Right ventricle myocardium superior (tissue), 1 donor: ENCODE measurements around the gene SERGEF. TPM values are rescaled to one million over a fixed set of nuclear protein-coding genes. Genes with fewer than 3 reads are reported as not detected.

Source experiments
- ATAC-seq: fragments of 200-7000 bp; cut with Tn5 transposase; one replicate; pipeline ENCODE4 v1.9.1; 2020; ENCODE audit warnings: mild to moderate bottlenecking; ENCODE audit not compliant: poor library complexity
- DNase-seq: peaks from one replicate; pipeline ENCODE4 v3.0.0-alpha.2; 2020
- intact Hi-C: fragments of 100-400 bp; cut with DNase I; formaldehyde crosslinking; loops from one replicate; pipeline ENCODE4 v1.11.2; 2022
- total RNA-seq: library from RNA; stranded (reverse); fragmentation: NEBNext Ultra II Directional; extraction: Animal tissue kit (Norgen Biotek cat#: 25700); gene quantifications from one replicate; pipeline ENCODE4 v1.2.1, GENCODE V29; 2021
- donor health status: DM: no; HTN: yes; CAD: no; lungs with severe emphysema.

The SERGEF gene
- total RNA-seq, 1 donor from 2014 or later: 14.7 TPM

DNA sequence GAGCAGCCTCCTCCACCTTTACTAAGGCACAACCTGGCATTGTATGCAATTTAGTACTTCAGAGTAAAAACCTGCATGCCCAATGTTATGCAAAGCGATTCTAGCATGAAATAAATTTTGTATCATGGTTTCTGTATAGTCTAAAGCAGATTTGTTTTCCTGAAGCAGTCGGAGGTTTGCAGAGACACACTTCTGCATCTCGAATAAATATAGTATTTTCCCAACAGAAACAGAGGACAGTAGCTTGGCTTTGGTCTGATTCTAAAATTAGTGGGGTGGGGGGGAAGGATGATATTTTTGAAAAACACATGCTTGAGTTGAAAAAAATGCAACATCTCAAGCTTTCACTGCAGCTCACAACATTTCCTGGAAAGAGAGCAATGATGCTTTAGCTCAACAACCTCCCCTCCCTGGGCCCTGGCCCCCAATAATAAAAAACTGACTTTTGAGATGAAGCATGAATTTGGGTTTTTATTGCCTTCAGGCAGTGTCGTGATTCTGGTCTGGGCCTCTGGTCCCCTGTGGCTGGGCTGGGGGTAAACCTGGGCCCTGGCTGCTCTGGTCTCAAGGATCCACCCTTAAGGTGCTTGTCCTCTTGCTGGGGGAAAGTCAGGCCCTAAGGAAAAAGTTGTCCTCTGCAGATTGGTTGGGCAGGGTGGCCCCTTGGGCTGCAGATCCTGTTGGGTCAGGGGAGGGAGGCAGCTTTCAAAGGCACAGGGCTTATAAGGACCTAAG lies 230.1 kb downstream of the SERGEF start:
- intact Hi-C loops: no loop called here
- DNase-seq (no peak), ATAC-seq (no peak)

- no peak for DNase-seq
Observed at GRCh38 chr11:17782145-17782544, 230.7 kb downstream of the SERGEF start.

GRCh38 chr11:17781626-17782025 lies 231.2 kb downstream of the SERGEF start:
- DNase-seq: no peak
- intact Hi-C loops: no loop called here

More at GRCh38 chr11:17782145-17782544, 230.7 kb downstream of the SERGEF start:
- intact Hi-C loops: no loop called here
- ATAC-seq: no peak

DNA sequence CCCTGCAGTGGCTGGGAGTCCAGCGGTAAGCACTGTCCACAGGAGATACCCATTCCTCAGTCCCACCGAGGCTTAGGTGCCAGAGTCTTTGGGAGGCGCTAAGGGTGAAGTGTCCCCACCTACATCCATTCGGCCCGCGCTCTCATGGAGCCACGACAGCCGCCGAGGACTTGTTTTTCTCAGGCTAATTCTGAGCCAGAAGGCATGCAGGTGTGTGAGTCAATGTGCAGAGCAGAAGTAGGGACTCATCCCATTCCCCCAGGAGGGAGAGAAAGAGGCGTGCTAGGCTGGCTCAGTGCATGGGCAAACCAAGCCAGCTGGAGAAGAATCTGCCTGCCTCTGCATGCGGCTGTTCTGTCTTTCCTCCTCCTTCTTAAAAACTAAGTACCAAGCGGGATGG lies 231.6 kb downstream of the SERGEF start:
- ATAC-seq (no peak), DNase-seq (no peak)
- intact Hi-C loops: no loop called here

More at GRCh38 chr11:17781626-17782025, 231.2 kb downstream of the SERGEF start:
- ATAC-seq: no peak

DNA sequence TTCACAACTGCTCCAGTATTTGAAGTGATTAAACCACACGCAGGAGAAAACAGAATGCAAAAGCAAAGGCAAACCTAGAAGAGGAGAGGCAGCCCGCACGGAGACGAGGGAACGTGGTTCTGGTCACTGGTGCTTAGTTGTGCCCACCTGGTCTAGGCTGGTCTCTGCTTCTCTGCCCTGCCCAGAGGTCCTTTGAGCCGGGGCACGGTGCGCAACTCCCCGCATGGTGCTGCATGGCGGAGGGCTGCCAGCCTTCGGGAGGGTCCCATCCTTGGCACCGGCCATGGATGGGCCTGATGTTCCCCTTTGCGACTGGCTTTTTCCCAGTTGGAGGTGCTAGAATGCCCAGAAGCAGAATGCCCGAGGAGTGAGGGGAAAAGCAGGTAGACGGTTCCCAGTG lies 232.2 kb downstream of the SERGEF start:
- DNase-seq (no peak), ATAC-seq (no peak)
- intact Hi-C loops: no loop called here

DNA sequence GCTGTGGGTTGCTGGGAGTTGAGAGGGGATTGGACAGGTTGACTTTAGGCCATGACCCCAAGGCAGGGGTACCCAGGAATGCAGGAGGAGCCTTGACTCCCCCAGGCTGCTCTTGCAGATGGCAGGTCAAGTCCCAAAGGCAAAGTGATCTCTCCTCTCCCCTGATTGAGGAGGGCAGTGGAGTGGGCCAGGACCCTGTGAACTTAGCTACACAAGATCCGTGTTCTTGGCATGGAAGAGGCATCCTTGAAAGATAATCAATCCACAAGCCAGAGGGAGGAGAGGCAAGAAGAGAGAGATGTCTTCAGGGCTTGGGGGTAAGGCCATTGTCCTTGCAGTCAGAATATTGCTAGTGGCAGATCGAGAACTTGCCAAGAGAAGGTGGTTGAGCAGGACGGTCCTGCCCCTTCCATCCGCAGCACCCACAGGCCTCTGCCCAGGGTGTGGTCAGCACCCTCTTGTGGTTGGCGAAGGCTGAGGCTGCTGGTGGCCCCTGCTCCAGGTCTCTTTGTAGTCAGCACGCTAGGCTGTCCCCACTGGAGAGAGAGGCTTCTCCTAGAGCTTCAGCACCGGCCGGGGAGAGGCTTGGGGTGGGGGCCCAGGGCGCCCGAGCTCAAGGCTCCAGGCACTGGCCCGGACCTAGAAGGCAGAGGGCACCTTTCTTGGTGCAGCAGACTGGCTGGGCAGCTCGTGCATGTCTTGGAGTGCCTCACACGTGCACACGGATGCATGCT lies 232.8 kb downstream of the SERGEF start:
- intact Hi-C loops: no loop called here
- ATAC-seq (no peak), DNase-seq (no peak)

DNA sequence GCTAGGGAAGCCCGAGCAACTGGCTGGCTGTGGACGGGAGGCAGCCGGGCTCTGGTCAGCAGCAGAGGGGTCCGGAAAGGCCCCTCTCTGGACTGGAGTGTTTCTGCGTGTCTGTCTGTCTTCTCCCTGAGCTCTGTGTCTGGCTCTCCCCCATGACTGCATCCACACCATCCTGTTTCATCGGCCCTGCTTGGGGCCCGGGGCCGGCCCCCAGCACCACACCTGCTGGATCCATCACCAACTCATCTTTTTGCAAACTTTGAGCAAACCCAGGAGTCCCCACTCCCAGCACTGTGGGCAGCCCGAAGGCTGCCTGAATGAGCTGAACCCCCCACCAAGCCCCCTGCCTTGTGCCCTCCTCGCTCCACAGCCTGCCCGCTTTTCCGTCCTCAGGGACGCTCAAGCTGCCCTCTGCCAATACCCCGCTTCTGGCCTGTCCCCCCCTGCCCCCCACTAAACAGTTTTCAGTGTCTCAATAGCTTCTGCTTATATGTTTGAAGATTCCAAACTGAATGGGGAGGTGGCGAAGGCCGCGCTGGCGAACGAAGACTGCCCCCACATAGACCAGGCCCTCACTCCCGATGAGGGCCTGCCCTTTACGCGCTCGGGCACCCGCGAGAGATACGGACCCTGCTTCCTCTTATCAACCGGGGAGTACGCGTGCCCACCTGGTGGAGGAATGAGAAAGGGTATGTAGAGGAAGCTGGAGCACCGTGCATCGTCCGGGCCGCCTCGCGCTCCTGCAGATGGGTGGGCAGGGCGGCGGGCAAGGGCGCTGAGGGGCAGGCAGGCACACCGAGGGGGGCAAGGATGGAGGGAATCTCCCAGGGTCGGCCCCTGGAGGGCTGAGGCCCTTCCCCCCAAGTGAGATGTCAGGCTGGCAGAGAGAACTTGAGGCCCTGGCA lies 233.6 kb downstream of the SERGEF start:
- DNase-seq (no peak), ATAC-seq (no peak)
- intact Hi-C loops: no loop called here

- intact Hi-C loops: no loop called here
- DNase-seq (no peak), ATAC-seq (no peak)
Observed at GRCh38 chr11:17778352-17778751, 234.5 kb downstream of the SERGEF start.

DNA sequence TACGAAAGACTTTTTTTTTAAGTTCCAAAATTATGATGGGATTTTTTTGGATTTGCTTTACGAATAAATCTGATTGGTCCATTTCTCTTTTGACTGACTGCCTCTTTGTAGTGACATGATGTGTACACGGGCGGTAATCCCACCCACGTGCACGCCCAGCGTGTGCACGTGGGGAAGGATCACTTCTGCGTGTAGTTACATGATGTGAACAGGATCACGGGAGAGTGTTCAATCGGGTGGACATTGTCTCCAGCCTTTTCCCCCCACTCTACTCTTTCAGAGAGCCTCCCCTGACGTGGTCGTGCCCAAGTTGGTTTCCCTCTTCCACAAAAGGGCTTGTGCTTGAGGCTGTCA lies 235.1 kb downstream of the SERGEF start:
- DNase-seq (no peak), ATAC-seq (no peak)
- intact Hi-C loops: no loop called here

- intact Hi-C loops: no loop called here
- DNase-seq: no peak
- no peak for ATAC-seq
Observed at GRCh38 chr11:17777086-17777737, 235.6 kb downstream of the SERGEF start.

- ATAC-seq: no peak
- intact Hi-C loops: no loop called here
- DNase-seq: no peak
Observed at GRCh38 chr11:17776212-17776875, 236.5 kb downstream of the SERGEF start.

- DNase-seq: no peak
- intact Hi-C loops: no loop called here
- ATAC-seq: no peak
Observed at GRCh38 chr11:17775507-17776211, 237.2 kb downstream of the SERGEF start.

GRCh38 chr11:17775035-17775348 lies 237.9 kb downstream of the SERGEF start:
- DNase-seq (no peak), ATAC-seq (no peak)
- intact Hi-C loops: no loop called here

DNA sequence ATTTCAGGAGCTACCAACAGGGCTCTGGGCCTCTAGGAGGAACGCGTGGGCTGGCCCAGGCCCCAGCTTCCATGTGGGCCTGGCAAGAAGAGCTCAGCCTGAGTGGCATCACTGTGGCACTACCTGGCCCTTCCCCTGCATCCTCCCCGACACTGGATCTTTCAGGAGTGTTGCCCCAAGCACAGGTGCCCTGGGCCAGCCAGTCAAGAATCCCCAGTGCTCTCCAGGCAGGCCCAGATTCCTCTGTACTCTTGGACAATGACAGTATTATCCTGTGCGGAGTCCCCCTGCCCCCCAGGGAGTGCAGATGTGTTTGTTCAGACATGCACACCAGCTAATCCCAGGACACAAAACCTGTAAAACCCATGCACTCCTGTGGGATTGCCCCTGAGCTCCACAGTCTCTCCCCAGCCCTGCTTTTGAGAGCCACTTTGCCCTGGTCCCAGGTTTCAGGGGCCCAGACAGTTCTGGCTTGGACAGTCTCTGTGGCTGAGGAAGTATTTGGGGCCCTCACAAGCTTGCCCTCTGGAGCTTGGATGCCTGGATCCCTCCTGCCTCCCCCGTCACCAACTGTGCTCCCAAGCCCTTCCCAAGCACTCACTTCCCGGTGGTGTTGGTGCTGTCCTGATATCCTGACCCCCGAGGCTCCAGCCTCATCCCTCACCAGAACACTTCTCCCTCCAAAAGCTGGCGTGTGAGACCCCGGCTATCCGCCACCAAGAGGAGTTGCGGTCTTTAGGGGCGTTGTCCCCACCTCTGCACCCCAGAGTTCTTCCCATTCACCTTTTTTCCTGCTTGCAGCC lies 238.4 kb downstream of the SERGEF start:
- DNase-seq (no peak), ATAC-seq (no peak)
- intact Hi-C loops: no loop called here

DNA sequence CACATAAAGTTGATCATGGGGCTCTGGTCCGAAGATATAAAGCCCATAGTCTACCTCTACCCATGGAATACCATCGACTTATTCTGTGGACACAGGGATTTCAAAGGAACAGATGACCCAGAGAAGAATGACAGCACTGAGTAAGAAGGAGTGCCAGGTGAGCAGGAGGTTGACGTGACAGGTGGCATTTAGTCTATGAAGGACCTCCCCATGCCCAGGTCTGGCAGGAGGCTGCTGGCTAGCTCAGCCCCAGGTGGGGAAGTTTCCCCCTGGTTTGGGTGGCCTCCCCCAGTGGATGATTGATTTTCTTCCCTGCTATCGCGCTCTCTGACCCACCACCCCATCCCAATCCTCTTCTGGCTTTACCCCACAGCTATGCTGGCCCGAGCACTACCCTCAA lies 239.2 kb downstream of the SERGEF start:
- ATAC-seq (no peak), DNase-seq (no peak)
- intact Hi-C loops: no loop called here

DNA sequence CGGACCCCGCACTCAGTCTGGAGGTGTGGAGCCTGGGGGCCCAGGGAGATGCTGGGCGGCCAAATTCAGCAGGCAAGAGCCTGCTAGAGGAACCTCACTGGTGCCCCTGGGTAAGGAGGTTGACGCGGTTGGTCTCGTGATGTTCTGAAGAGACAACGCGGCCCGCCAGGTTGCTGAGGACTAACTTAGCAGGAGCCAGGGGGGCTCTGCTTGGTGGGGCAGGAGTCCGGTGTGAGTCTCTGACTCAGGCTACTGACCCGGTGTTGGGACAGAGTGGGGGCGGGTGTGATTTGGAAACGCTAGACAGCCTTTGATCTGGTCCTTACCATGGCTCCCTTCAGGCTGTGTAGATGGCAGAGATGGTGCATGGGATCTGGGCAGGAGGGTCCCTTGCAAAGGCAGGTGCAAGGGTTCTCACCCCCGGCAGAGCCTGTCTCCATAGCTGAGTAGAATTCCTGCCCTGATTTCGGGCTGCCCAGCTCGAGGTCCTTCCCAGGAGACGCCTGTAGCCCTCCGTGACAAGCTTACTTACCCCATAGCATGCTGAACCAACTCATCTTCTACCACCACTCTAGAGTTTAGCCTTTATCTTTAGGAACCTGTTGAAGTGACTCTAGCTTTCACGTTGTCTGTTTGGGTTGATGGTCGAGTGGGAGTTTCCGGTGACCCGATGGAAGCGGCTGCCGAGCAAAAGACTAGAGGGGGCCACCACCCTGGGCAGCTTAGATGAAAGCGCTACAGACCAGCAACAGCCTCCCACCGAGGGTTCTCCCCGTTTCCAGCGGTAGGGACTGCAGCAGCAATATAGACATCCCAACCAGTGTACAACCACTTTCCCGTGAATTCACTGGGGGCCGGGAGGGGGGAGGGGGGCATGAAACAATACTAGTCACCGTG lies 239.9 kb downstream of the SERGEF start:
- intact Hi-C loops: no loop called here
- ATAC-seq (no peak), DNase-seq (no peak)
